Measurements from ENCODE around the gene SH3RF3.

The SH3RF3 gene

GRCh38 chr2:109330056-109330455 is 201.1 kb downstream of the SH3RF3 start:
- no peak for DNase-seq (ENCODE audit: low read depth in 2 of 3, low spot score in 1 of 3)

GRCh38 chr2:109331081-109331480 is 202.1 kb downstream of the SH3RF3 start:
- no peak for DNase-seq (ENCODE audit: low read depth in 2 of 3, low spot score in 1 of 3)

- peak in 1 of 3 donors; percentile 14 for DNase-seq (ENCODE audit: low read depth in 2 of 3, low spot score in 1 of 3)
Observed at GRCh38 chr2:109331896-109332848, 203.2 kb downstream of the SH3RF3 start.

- DNase-seq (ENCODE audit: low read depth in 2 of 3, low spot score in 1 of 3): no peak
Observed at GRCh38 chr2:109332880-109333279, 203.9 kb downstream of the SH3RF3 start.

- no peak for DNase-seq (ENCODE audit: low read depth in 2 of 3, low spot score in 1 of 3)
Observed at GRCh38 chr2:109333414-109334210, 204.6 kb downstream of the SH3RF3 start.

- DNase-seq (ENCODE audit: low read depth in 2 of 3, low spot score in 1 of 3): no peak
Observed at GRCh38 chr2:109335631-109336176, 206.7 kb downstream of the SH3RF3 start.

GRCh38 chr2:109336296-109336695 is 207.3 kb downstream of the SH3RF3 start:
- no peak for DNase-seq (ENCODE audit: low read depth in 2 of 3, low spot score in 1 of 3)

- no peak for DNase-seq (ENCODE audit: low read depth in 2 of 3, low spot score in 1 of 3)
Observed at GRCh38 chr2:109337221-109337620, 208.2 kb downstream of the SH3RF3 start.

- DNase-seq (ENCODE audit: low read depth in 2 of 3, low spot score in 1 of 3): no peak
Observed at GRCh38 chr2:109339519-109339966, 210.5 kb downstream of the SH3RF3 start.

- DNase-seq (ENCODE audit: low read depth in 2 of 3, low spot score in 1 of 3): no peak
Observed at GRCh38 chr2:109340381-109340780, 211.4 kb downstream of the SH3RF3 start.

GRCh38 chr2:109341355-109342255 is 212.6 kb downstream of the SH3RF3 start:
- no peak for DNase-seq (ENCODE audit: low read depth in 2 of 3, low spot score in 1 of 3)

GRCh38 chr2:109342256-109342850 is 213.3 kb downstream of the SH3RF3 start:
- no peak for DNase-seq (ENCODE audit: low read depth in 2 of 3, low spot score in 1 of 3)

GRCh38 chr2:109342930-109343329 is 213.9 kb downstream of the SH3RF3 start:
- no peak for DNase-seq (ENCODE audit: low read depth in 2 of 3, low spot score in 1 of 3)

- no peak for DNase-seq (ENCODE audit: low read depth in 2 of 3, low spot score in 1 of 3)
Observed at GRCh38 chr2:109343460-109343859, 214.5 kb downstream of the SH3RF3 start.

GRCh38 chr2:109344270-109344805 is 215.3 kb downstream of the SH3RF3 start:
- no peak for DNase-seq (ENCODE audit: low read depth in 2 of 3, low spot score in 1 of 3)

GRCh38 chr2:109345091-109345490 is 216.1 kb downstream of the SH3RF3 start:
- no peak for DNase-seq (ENCODE audit: low read depth in 2 of 3, low spot score in 1 of 3)

GRCh38 chr2:109345653-109346480 is 216.9 kb downstream of the SH3RF3 start:
- DNase-seq (ENCODE audit: low read depth in 2 of 3, low spot score in 1 of 3): no peak

GRCh38 chr2:109346601-109347228 is 217.7 kb downstream of the SH3RF3 start:
- no peak for DNase-seq (ENCODE audit: low read depth in 2 of 3, low spot score in 1 of 3)

GRCh38 chr2:109347626-109348025 is 218.6 kb downstream of the SH3RF3 start:
- no peak for DNase-seq (ENCODE audit: low read depth in 2 of 3, low spot score in 1 of 3)
